Caco-2 (cell line): ENCODE results near the gene CXCR5. TPM values are rescaled to one million over a fixed set of nuclear protein-coding genes. Genes with fewer than 3 reads are reported as not detected.

Source experiments
- BruUV-seq: library from RNA; stranded (reverse); fragments of 400-500 nt; replicated peaks from 2 replicates; lab custom pipeline; 2021; lab: Mats Ljungman, UMichigan
- CTCF ChIA-PET: fragments of 300-600 bp; sonication (Branson Sonifier 250); formaldehyde crosslinking; loops from one replicate; lab custom pipeline; 2022; ENCODE audit warnings: antibody characterized with exemption; lab: Charles Lee
- POLR2A ChIA-PET: fragments of 300-600 bp; sonication (Branson Sonifier 250); formaldehyde crosslinking; loops from one replicate; lab custom pipeline; 2022; ENCODE audit warnings: antibody characterized with exemption; lab: Charles Lee
- DNase-seq, 2 experiments: peaks; one replicate each; pipeline versions ENCODE4 v3.0.0 to v3.0.0-alpha.2; 2020 to 2022
- H3K27me3 ChIP-seq: replicated peaks from 2 replicates; pipeline ENCODE4 v1.6.0; 2011; ENCODE audit warnings: low read length; ENCODE audit not compliant: control insufficient read depth, insufficient read depth
- H3K36me3 ChIP-seq: 2 replicates; pipeline ENCODE4 v1.5.1; 2011; ENCODE audit warnings: low read length; ENCODE audit not compliant: control insufficient read depth, insufficient read depth
- H3K4me1 ChIP-seq: fragments of 250-450 bp; sonication (Bioruptor Pico); 2 replicates; pipeline ENCODE4 v1.5.1; 2020; ENCODE audit warnings: mild to moderate bottlenecking
- H3K4me3 ChIP-seq: 2 replicates; pipeline ENCODE4 v1.5.1; 2011; ENCODE audit warnings: low read depth, mild to moderate bottlenecking, control low read depth, low read length
- H3K9me3 ChIP-seq: fragments of 250-450 bp; sonication (Bioruptor Pico); 2 replicates; pipeline ENCODE4 v1.5.1; 2020; ENCODE audit warnings: mild to moderate bottlenecking, moderate library complexity
- H3K27ac Mint-ChIP-seq: one replicate; pipeline ENCODE4 v1.8.0; 2022; ENCODE audit warnings: mixed read lengths; ENCODE audit not compliant: unreplicated experiment
- H3K27me3 Mint-ChIP-seq: one replicate; pipeline ENCODE4 v1.8.0; 2022; ENCODE audit warnings: mixed read lengths; ENCODE audit not compliant: insufficient read depth, unreplicated experiment
- H3K36me3 Mint-ChIP-seq: one replicate; pipeline ENCODE4 v1.8.0; 2022; ENCODE audit warnings: mild to moderate bottlenecking, mixed read lengths; ENCODE audit not compliant: insufficient read depth, unreplicated experiment
- H3K4me1 Mint-ChIP-seq: one replicate; pipeline ENCODE4 v1.8.0; 2022; ENCODE audit warnings: low read depth, mixed read lengths; ENCODE audit not compliant: unreplicated experiment
- H3K4me3 Mint-ChIP-seq: one replicate; pipeline ENCODE4 v1.8.0; 2022; ENCODE audit warnings: mild to moderate bottlenecking, moderate library complexity, mixed read lengths; ENCODE audit not compliant: unreplicated experiment
- H3K9me3 Mint-ChIP-seq: one replicate; pipeline ENCODE4 v1.8.0; 2022; ENCODE audit warnings: mixed read lengths; ENCODE audit not compliant: unreplicated experiment
- CTCF ChIP-seq, 2 experiments: fragments of 200-600 bp in 1 of 2; IDR thresholded peaks; 1 replicate in 1 of 2; 2 replicates in 1 of 2; pipeline versions ENCODE4 v1.5.1 to v1.8.0; 2011 to 2022; ENCODE audit warnings: antibody characterized with exemption in 1 of 2, control low read depth in 1 of 2, inconsistent platforms in 1 of 2, low read depth in 1 of 2, low read length in 1 of 2, mild to moderate bottlenecking in 1 of 2, moderate library complexity in 1 of 2; ENCODE audit not compliant: insufficient read depth in 1 of 2, severe bottlenecking in 1 of 2, unreplicated experiment in 1 of 2
- intact Hi-C: fragments of 100-400 bp; cut with micrococcal nuclease; formaldehyde crosslinking; loops from one replicate; pipeline ENCODE4 v1.10.0; 2022; ENCODE audit not compliant: unreplicated experiment
- total RNA-seq: library from RNA; stranded (reverse); gene quantifications from 2 replicates; pipeline ENCODE4 v1.2.3, GENCODE V29; 2022

CXCR5 gene
- total RNA-seq, 1 experiment from 2014 or later: not detected

DNA sequence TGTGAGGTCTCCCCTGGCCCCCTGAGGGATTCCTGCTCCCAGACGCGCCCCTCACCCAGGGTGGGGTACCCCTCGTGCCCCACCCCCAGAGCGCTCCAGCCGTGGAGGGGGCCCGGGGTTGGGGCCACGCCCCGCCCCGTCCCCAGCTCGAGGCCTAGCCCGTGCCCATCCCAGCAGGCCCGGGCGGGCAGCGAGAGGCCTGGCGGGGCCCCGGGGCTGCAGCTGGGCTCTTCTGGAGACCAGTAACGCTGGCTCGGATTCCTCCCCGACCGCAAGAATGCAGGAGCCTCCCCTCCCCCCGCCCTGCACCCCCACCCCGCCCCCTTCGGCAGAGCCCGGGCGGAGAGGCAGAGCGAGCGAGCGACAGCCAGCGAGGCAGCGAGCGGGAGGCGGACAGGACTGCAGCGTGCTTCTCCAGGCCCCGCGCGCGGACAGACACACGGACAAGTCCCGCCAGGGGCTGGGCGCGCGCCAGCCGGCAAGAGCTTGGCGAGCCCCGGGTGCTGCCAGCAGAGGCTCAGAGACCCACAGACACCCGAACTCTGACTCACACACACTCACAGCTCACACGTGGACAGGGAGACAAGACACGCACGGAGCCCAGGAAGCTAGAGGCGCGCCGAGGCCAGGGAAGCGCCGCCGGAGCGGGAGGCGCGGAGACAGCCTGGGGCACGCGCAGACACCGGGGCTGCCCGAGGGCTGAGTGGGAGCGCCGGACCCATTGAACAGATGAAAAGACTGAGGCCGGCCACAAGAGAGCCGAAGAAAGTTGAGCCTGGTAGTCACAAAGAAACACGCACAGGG is 26.8 kb downstream of the CXCR5 start:
- ChIA-PET POLR2A (interaction anchor here (0.5 to 7.0 kb wide), 18 partner anchors 15 to 1981 kb away, joined by 3 to 171 read pairs (median 4); partner anchors contain the start of genes BCL9L, CENATAC, DDX6 and HMBS), CTCF (interaction anchor here (0.7 to 7.2 kb wide), 6 partner anchors 19 to 221 kb away, joined by 3 to 170 read pairs (median 4); partner anchors contain the start of gene DDX6)
- Mint-ChIP-seq H3K27ac (peak overlapping the region; percentile 96), H3K27me3 (no peaks in the 10 kb centered on the region), H3K4me1 (peaks cover 57% of the 10 kb centered on the region), H3K36me3 (peaks cover 85% of the 10 kb centered on the region), H3K9me3 (no peaks in the 10 kb centered on the region), H3K4me3 (peak overlapping the region; percentile 76)
- Histone ChIP-seq H3K4me1 (peaks cover 75% of the 10 kb centered on the region), H3K36me3 (peaks cover 15% of the 10 kb centered on the region), H3K27me3 (no peaks in the 10 kb centered on the region), H3K9me3 (no peaks in the 10 kb centered on the region), H3K4me3 (peak overlapping the region; percentile 66)
- intact Hi-C loops: loop anchor here (2.0 to 5.0 kb wide), 2 partner anchors 184 to 288 kb away; a partner anchor contains a TSS
- TF ChIP-seq CTCF (IDR thresholded peaks at IDR 0.05; ENCODE audit: insufficient read depth in 1 of 2, low read depth in 1 of 2, low read length in 1 of 2, severe bottlenecking in 1 of 2, unreplicated experiment in 1 of 2): peak in 1 of 2 experiments; percentile 1
- BruUV-seq: no TSS peak
- peak; percentile 92 to 95 for DNase-seq

DNA sequence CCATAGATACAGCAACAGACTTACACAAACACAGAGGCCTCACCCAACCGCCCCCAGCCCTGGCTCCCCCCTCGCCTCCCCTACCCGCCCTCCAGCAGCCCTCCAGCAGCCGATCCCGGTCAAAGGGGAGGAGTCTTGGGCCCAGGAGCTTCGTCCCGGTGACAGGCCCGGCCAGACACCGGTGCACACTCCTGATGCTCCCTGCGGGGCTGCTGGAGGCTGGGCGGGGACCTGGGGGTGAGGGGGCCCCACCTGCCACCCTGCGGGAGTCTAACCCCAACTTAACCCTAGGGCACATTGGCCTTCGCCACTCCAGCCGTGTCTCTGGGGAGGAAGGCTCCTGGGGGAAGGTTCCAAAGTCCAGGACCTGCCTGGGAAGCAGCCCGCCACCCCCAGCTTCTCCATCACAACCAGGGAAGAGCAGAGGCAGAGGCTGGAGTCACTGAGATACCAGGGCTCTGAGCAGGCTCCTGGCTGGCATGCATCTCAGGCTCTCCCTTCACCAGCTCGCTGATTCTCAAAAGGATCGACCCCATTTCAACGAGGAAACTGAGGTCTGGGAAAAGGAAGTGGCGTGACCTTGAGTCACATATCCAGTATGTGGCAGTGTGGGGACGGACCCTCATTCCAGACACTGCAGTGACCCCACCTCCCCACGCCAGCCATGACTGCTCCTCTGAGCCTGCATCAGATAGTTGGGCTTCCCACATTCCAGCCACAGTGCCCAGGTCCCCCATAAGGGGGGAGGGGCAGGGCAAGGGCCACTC is 27.6 kb downstream of the CXCR5 start:
- BruUV-seq: TSS peak; percentile 54
- Mint-ChIP-seq H3K4me1 (peaks cover 61% of the 10 kb centered on the region), H3K4me3 (peak overlapping the region; percentile 76), H3K9me3 (no peaks in the 10 kb centered on the region), H3K27ac (peak overlapping the region; percentile 96), H3K27me3 (no peaks in the 10 kb centered on the region), H3K36me3 (peaks cover 83% of the 10 kb centered on the region)
- intact Hi-C loops: loop anchor here (2.0 to 5.0 kb wide), 2 partner anchors 184 to 289 kb away; a partner anchor contains a TSS
- Histone ChIP-seq H3K4me1 (peaks cover 83% of the 10 kb centered on the region), H3K27me3 (no peaks in the 10 kb centered on the region), H3K36me3 (peaks cover 13% of the 10 kb centered on the region), H3K9me3 (no peaks in the 10 kb centered on the region), H3K4me3 (peak overlapping the region; percentile 66)
- no peak for TF ChIP-seq CTCF (IDR thresholded peaks at IDR 0.05; ENCODE audit: insufficient read depth in 1 of 2, low read depth in 1 of 2, low read length in 1 of 2, severe bottlenecking in 1 of 2, unreplicated experiment in 1 of 2)
- ChIA-PET POLR2A (interaction anchor here (0.6 to 7.0 kb wide), 18 partner anchors 15 to 1980 kb away, joined by 3 to 171 read pairs (median 5); partner anchors contain the start of genes BCL9L, CENATAC, DDX6 and HMBS), CTCF (interaction anchor here (0.7 to 7.2 kb wide), 10 partner anchors 16 to 1392 kb away, joined by 3 to 170 read pairs (median 3); partner anchors contain the start of genes DDX6 and HMBS)
- DNase-seq: peak; percentile 94 to 98
